Omental fat pad (tissue), 4 donors: ENCODE measurements around the gene RIPOR3. TPM values are rescaled to one million over a fixed set of nuclear protein-coding genes. Genes with fewer than 3 reads are reported as not detected.
"Not testable (repeated sequence)": the region's sequence is repeated elsewhere in the genome, so short reads cannot be mapped to it uniquely, and the experiment has no call there.

Experiments used
- ATAC-seq: fragments of 150-250 bp; one replicate; pipeline ENCODE4 v1.9.1; 2016; ENCODE audit warnings: mild to moderate bottlenecking, moderate library complexity; ENCODE audit not compliant: low FRiP score
- DNase-seq: peaks from one replicate; pipeline ENCODE4 v3.0.0-alpha.2; 2019; ENCODE audit warnings: low spot score
- total RNA-seq, 4 donors: library from RNA; depleted of rRNA; stranded (reverse); fragments of >200 nt; gene quantifications; one replicate each; pipeline ENCODE4 v1.1.0, GENCODE V29; 2016
- TF ChIP-seq, protein P1 (sequence below), 3 donors: fragments of 450-650 bp; IDR thresholded peaks; one replicate each; pipeline ENCODE4 v1.5.1; 2016 to 2017; ENCODE audit warnings: antibody characterized with exemption in 3 of 3, mild to moderate bottlenecking in 3 of 3, moderate library complexity in 2 of 3

Gene RIPOR3
- total RNA-seq, 4 donors from 2014 or later: 7.8 to 81.8 (median 16.6) TPM

DNA sequence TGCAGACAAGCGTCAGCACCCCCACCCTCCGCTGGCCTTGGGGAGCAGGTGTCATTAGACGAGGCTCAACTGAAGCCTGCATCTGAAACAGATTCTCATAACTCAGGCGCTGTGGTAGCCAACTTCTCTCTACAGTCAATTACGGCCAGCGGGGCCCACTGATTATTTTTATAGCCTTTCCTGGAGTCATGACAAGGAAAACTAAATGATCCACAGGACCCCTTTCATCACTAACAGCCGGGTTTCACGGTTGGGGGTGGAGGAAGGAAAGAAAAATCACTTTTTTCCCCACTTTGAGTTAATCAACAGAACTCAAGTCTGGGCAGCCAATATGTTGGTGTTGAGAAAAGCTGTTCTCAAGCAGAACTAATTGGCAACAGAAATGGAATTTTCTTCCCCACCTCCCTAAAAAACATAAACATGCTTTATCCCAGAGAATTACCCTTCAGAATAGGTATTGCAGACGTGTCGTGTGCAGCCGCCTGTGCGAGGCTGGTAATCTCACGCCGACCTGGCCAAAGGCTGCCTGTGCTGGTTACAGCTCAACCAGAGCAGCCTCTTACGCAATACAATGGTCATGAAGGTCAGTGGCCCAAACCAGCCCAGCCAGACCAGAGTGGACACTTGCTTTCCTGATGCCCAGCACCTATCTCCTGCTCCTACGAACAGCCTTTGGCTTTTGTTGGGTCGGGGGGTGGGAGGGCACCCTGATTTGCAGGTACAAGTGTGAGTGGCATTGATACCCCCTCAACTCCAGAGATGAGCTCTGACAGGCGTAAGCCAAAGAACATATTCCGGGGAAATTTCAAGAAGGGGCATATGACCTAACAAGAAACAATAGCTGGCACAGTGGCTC is 11.0 kb downstream of the RIPOR3 start:
- no peak for DNase-seq
- TF ChIP-seq, protein P1, sequence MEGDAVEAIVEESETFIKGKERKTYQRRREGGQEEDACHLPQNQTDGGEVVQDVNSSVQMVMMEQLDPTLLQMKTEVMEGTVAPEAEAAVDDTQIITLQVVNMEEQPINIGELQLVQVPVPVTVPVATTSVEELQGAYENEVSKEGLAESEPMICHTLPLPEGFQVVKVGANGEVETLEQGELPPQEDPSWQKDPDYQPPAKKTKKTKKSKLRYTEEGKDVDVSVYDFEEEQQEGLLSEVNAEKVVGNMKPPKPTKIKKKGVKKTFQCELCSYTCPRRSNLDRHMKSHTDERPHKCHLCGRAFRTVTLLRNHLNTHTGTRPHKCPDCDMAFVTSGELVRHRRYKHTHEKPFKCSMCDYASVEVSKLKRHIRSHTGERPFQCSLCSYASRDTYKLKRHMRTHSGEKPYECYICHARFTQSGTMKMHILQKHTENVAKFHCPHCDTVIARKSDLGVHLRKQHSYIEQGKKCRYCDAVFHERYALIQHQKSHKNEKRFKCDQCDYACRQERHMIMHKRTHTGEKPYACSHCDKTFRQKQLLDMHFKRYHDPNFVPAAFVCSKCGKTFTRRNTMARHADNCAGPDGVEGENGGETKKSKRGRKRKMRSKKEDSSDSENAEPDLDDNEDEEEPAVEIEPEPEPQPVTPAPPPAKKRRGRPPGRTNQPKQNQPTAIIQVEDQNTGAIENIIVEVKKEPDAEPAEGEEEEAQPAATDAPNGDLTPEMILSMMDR (IDR thresholded peaks at IDR 0.05): no peak
- ATAC-seq: peak; percentile 57

DNA sequence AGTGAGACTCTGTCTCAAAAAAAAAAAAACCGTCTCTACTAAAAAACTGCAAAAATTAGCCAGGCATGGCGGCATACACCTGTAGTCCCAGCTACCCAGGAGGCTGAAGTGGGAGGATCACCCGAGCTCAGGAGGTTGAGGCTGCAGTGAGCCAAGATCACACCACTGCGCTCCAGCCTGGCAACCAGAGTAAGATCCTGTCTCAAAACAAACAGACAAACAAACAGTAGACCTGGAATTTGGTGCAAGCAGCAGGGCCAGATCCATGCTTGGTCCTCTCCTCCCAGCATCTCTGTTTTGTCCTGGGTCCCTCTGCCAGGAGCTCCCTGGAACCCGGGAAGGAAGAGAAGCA is 11.6 kb downstream of the RIPOR3 start:
- DNase-seq (no peak), ATAC-seq (no peak)

GRCh38 chr20:50678169-50678898 is 13.0 kb downstream of the RIPOR3 start:
- ATAC-seq (peak; percentile 21), DNase-seq (no peak)

More for the DNA sequence above, 11.6 kb downstream of the RIPOR3 start:
- TF ChIP-seq, protein P1 (IDR thresholded peaks at IDR 0.05): no peak

DNA sequence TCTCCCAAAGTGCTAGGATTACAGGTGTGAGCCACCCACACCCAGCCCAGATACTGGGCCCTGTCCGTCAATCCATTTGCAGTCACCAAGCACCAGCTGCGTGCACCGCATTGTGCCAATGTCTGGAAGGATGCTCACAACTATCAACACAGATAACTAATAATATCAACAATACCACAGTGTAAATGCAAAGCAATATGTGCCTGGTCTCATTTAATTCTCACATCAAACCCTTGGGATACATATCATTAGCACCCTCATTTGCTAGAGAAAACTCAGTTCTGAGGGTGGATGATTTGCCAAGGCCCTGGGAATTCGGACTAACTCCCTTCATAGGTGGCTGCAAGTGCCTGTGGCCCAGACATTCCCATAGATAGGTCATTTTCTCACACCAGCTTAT is 14.5 kb downstream of the RIPOR3 start:
- no peak for DNase-seq
- TF ChIP-seq, protein P1 (IDR thresholded peaks at IDR 0.05): no peak
- no peak for ATAC-seq

More at GRCh38 chr20:50678169-50678898, 13.0 kb downstream of the RIPOR3 start:
- TF ChIP-seq, protein P1 (IDR thresholded peaks at IDR 0.05): no peak

DNA sequence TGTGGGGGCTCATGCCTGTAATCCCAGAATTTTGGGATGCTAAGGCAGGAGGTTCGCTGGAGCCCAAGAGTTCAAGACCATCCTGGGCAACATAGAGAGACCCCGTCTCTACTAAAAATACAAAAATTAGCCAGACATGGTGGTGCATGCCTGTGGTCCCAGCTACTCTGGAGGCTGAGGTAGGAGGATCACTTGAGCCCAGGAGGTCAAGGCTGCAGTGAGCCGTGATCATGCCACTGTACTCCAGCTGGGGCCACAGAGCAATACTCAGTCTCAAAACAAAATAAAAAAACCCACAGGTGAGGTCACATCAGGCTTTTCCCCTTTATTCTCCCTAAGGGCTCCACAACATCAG is 15.0 kb downstream of the RIPOR3 start:
- not testable (repeated sequence) for ATAC-seq, DNase-seq

DNA sequence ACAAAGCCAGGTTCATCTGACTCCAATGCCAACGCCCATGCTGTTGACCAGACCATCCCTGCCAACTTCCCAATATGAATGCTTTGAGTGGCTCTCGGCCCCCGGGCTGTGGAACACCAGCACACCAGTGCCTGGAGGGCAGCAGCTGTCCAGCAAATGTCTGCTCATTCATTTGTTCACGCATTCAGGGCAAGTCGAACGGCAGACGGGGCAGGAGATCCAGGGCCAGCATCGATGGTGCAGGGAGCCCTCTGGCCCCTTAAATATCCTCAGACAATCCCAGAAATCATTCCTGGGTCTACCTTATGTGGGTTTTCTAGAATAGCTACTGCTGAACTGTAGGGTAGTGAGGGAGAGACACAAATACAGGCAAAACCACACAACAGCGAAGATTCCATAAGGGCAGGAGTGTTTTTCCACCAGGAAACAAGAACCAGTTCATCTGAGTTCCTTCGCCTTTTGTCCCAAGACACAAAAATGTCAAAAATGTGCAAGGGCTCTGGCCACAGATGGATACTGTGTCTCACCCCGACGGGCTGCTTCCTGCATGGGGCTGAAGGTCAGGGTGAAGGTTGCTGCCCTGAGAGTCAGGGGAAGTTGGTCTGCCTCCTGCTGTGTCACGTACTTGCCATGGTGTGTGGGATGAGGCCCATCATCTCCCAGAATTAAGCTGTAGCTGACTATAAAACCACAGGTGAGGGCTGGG is 15.5 kb downstream of the RIPOR3 start:
- DNase-seq (no peak), ATAC-seq (no peak)
- TF ChIP-seq, protein P1 (IDR thresholded peaks at IDR 0.05): no peak

DNA sequence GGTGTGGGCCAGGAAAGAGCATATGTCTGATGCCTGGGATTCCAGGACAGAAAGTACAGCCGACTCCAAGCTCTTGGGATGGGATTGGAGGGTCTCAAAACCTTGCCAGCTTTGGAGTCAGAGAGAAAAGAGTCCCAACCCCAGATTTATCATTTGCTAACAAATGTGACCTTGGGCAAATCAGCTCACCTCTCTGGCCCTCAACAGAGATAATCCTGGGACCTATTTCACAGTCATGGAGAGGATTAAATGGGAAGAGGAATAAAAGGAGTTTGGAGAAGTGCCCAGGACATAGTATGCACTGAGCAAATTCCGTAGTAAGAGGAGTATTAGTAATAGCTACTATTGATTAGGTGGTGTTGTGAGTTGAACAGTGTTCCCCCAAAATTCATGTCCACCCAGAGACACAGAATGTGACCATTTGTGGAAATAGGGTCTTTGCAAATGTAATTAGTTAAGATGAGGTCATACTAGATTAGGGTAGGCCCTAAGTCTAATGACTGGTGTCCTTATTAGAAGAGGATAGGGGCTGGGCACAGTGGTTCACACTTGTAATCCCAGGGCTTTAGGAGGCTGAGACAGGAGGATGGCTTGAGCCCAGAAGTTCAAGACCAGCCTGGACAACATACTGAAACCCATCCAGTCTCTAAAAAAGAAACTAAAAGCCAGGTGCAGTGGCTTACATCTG is 17.1 kb downstream of the RIPOR3 start:
- ATAC-seq (no peak), DNase-seq (no peak)
- TF ChIP-seq, protein P1 (IDR thresholded peaks at IDR 0.05): no peak
